Superior temporal gyrus (tissue), 1 donor: ENCODE measurements around the gene GALNT12.

Experiments
- DNase-seq: peaks from one replicate; pipeline ENCODE4 v3.0.0-alpha.2; 2016; ENCODE audit errors: extremely low spot score

GALNT12 gene

DNA sequence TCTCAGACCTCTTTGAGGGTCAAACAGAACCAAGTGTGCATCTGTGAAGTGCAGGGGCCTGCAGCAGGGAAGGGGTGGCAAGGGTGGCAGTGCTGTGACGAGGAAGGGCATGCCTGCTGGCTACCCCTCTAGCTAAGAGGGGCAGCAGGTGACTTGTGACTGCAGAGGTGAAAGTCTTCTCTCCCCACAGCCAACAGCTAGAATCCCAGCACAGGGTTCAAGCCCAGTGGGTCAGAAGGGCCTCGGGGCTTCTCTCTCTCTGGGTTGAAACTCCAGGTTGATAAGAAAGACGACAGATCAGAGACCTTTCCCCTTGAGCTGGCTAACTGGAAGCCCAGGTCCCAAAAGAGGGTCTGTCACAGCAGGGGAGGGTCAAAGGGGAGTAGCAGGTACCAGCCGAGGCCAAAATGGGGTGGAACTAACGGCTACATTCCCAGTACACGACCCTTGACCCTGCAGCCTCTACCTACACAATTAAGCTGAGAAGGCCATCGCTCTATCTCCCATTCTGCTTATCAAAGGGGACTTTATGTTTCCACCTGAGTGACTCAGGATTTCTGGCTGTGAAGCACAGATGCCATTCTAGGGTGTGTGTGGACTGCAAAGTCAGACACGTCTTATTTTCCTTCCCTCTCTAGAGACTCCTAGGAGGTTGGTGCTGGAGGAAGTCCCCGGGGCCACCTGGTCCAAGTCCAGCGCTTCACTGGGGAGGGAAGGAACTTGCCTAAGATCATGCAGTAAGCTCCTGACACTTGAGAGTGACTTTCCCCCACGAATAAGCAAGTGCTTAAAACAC is 25.7 kb upstream of the GALNT12 start:
- no peak for DNase-seq

DNA sequence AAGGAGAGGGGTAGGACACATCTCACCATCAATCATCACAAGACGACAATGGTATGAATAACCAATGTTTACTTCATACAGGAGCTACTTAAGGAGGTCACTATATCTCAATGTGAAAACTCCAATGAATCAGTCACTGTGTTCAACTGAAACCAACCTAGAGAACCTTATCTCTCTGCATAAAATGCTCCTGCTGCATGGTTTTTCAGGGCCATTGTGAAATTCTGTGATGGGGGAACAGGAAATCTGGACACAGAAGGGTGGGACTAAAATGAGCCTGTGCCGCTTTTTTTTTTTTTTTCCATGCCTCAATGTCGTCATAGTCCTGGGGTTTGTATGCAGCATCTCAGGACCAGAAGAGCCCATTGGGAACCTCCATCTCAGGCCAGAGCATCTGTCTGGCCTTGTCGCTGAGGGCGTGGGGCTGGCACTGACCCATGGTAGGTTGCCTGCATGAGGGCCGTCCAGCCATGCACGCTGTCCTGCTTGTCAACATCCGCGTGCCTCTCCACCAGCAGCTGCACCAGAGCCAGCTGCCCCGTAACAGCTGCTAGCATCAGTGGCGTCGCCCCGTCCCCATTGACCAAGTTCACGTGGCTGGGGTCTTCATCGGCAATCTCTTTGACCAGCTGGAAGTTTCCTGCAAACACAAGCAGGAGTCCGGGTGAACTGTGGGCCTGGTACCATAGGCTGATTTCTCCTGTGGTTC is 23.8 kb upstream of the GALNT12 start:
- no peak for DNase-seq

- DNase-seq = no peak
Measured at GRCh38 chr9:98784831-98785806, 22.4 kb upstream of the GALNT12 start.

DNA sequence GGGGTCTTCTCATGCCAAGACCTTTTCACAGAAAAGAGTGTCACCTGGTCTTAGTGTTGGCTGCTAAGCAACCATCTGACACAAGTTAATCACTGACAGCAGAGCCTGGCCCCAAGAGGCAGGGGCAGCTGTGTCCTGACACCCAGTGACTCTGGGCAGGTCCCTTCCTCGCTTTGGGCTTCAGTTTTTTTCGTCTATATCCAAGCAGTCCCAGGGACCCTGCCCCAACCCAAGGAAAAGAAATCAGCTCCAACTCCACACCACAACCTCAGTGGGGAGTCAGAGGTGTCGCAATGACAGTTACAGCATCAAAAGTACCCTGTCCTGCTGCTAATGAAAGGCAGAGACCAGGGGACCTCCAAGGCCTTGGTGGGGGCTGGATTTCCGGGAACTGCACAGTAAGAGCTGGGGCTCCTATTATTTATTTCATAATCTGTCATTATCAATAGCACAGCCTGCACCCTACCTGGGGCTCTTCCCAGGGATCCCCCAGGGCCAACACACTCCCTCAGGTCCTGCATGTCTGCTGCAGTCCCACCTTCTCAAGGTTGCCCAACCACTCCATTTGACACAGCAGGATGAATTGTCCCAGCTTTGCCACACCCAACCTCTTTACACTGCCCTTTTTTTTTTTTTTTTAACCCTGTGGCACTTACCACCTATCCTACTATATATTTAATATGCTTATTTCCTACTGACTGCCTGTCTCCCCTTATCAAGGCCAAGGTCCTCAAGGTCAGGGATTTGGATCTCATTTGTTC is 20.5 kb upstream of the GALNT12 start:
- DNase-seq = no peak

GRCh38 chr9:98787766-98788335 is 19.6 kb upstream of the GALNT12 start:
- DNase-seq = no peak

DNA sequence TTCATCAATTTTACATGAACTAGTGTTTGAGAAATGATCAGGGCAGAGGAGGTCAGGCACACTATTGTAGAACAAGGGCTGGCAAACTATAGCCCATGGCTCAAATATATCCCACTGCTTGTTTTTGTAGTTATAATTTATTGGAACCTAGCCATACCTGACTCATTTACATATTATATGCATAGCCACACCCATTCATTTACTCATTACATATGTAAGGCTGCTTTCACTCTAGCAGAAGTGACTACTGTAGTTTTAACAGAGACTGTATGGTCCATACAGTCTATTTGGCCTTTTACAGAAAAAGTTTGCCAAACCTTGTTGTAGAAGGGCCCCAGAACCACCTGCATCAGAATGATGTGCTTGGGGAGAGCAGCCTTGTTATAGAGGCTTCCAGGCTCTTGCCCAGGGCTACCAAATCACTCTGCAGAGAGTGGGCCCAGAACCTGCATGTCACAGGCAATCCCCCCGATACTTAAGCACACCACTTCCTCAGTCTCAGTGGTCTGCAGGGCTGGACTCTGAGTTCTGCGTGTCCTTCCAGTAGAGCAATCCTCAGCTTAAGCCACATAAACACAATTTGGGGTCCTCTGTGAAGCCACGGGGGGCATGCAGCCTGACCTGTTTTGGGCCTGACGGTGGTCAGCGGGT is 17.9 kb upstream of the GALNT12 start:
- DNase-seq = no peak

GRCh38 chr9:98790134-98790841 is 17.2 kb upstream of the GALNT12 start:
- DNase-seq = no peak

GRCh38 chr9:98790842-98791607 is 16.4 kb upstream of the GALNT12 start:
- peak; percentile 84 for DNase-seq

- DNase-seq = no peak
Measured at GRCh38 chr9:98791608-98792490, 15.6 kb upstream of the GALNT12 start.

DNA sequence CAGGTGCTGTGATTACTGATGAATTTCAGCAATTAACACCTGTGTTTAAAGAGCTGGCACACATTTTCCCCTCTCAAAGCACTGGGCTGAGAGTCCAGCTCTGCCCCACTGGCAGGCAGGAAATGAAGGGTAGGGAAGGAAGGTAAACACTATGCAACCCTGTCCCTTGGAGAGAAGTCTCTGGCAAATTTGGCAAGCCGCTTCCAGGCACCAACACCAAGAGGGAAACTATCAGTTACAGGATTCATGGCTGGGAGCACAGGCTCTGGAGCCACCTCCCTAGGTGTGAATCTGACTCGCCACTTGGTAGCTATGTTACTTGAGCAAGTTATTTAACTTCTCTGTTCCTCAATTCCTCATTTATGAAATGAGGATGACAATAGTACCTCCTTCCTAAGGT is 14.4 kb upstream of the GALNT12 start:
- DNase-seq = no peak

DNA sequence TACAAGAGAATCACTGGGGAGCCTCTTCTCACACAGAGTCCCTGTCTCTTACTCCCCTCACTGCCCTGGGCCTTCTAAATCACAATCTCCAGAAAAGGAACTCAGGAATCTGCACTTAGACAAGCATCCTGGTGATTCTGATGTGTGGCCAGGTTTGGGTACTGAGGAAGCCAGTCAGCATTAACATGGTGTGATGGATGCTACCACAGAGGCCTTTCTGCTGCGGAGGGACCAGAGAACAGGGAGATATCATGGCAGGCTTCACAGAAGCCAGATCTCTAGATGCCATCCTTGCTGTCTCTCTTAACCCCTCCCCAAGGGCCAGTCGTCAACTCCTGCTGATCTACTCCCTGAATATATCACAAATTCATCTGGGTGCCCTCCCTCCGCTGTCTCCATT is 12.7 kb upstream of the GALNT12 start:
- DNase-seq = no peak

GRCh38 chr9:98795295-98795955 is 12.0 kb upstream of the GALNT12 start:
- no peak for DNase-seq

DNA sequence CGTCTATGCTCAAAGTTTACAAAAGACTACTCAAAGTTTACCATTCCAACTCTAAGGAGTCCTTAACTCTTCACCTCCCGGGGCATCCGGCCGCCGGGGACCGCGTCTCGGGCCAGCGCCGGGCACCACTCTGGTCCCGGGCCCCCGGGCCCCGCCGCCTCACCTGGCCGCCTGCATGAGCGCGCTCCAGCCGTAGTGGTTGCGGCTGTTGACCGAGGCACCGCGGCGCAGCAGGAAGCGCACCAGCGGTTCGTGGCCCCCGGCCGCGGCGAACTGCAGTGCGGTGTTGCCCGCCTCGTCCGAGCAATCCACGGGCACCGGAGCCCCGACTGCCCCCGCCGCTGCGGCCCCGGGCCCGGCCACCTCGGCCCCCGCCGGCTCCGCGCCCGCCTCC is 11.5 kb upstream of the GALNT12 start:
- no peak for DNase-seq

- DNase-seq = peak; percentile 78
Measured at GRCh38 chr9:98796364-98797101, 10.9 kb upstream of the GALNT12 start, which contains the start of gene ANKS6. Gene ANKS6 (minus strand): TSS chr9:98796555. CDS start chr9:98796491, 64 bp downstream.

- no peak for DNase-seq
Measured at GRCh38 chr9:98797491-98797890, 10.0 kb upstream of the GALNT12 start.

GRCh38 chr9:98798254-98798653 is 9.2 kb upstream of the GALNT12 start:
- no peak for DNase-seq

GRCh38 chr9:98801561-98801960 is 5.9 kb upstream of the GALNT12 start:
- DNase-seq = no peak
